OCI-LY3 (cell line): ENCODE results near the gene SPEF1.

Source experiments
- EZH2phosphoT487 ChIP-seq: fragments of 200-600 bp; shearing (Covaris generic); IDR thresholded peaks from 2 replicates; pipeline ENCODE4 v1.6.1; 2018; ENCODE audit warnings: antibody characterized with exemption, mixed run types, low read depth
- TF ChIP-seq, protein P1 (sequence below): fragments of 200-600, 300-600 bp; sonication (generic); IDR thresholded peaks from 2 replicates; pipeline ENCODE4 v1.5.1; 2014; ENCODE audit warnings: antibody characterized with exemption, low read length, low read depth

DNA sequence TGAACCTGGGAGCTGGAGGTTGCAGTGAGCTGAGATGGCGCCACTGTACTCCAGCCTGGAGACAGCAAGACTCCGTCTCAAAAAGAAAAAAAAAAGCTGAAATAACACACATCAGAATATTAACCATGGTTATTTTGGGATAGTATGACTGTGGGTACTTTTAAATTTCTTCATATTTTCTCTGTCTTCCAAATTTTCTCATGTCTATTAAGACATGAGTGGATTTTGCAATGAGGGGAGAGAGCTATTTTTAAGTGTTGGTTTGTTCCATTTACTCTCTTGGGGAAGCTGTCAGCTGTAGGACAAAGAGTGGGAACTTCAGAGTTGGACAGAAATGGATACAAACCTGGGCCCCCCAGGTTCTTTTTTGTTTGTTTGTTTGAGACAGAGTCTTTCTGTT lies 24.0 kb downstream of the SPEF1 start:
- TF ChIP-seq, protein P1, sequence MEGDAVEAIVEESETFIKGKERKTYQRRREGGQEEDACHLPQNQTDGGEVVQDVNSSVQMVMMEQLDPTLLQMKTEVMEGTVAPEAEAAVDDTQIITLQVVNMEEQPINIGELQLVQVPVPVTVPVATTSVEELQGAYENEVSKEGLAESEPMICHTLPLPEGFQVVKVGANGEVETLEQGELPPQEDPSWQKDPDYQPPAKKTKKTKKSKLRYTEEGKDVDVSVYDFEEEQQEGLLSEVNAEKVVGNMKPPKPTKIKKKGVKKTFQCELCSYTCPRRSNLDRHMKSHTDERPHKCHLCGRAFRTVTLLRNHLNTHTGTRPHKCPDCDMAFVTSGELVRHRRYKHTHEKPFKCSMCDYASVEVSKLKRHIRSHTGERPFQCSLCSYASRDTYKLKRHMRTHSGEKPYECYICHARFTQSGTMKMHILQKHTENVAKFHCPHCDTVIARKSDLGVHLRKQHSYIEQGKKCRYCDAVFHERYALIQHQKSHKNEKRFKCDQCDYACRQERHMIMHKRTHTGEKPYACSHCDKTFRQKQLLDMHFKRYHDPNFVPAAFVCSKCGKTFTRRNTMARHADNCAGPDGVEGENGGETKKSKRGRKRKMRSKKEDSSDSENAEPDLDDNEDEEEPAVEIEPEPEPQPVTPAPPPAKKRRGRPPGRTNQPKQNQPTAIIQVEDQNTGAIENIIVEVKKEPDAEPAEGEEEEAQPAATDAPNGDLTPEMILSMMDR, result no peak
- no peak for TF ChIP-seq EZH2phosphoT487
